ENCODE data around the gene JAK1. TPM values are rescaled to one million over a fixed set of nuclear protein-coding genes. Genes with fewer than 3 reads are reported as not detected.

Gene JAK1
- total RNA-seq, 4 donors from 2014 or later, result 52.9 to 169 (median 126) TPM

- Histone ChIP-seq H3K4me3 (no peak overlapping the region), H3K4me1 (peaks cover 27 to 81% (median 46%) of the 10 kb centered on the region in 4 donors), H3K9me3 (no peaks in the 10 kb centered on the region), H3K36me3 (no peaks in the 10 kb centered on the region), H3K27ac (no peak overlapping the region), H3K27me3 (no peaks in the 10 kb centered on the region)
- 75% methylated on average over 2 of the region's 2 CpGs; no CpG with 5 or more reads in 1 of the 2 donors for WGBS, 2 donors (ENCODE audit: low coverage in 1 of 2)
- in situ Hi-C loops (cut with MboI; ENCODE audit: low pct_ligation_motif_present in 1 of 4, low pct_unique_long_range_greater_than_20kb in 1 of 4, low sequenced_read_pairs in 3 of 4), result no loop called here
- TF ChIP-seq EP300 (IDR thresholded peaks at IDR 0.05; ENCODE audit: low read depth) (no peak), POLR2A (IDR thresholded peaks at IDR 0.05) (no peak), POLR2AphosphoS5 (IDR thresholded peaks at IDR 0.05) (no peak), CTCF (IDR thresholded peaks at IDR 0.05) (no peak)
- intact Hi-C loops (cut with DNase I; ENCODE audit: low total_unique reads), result no loop called here
- no peak for DNase-seq
These were observed 54.2 kb downstream of the JAK1 start for GRCh38 chr1:64912191-64912590.

GRCh38 chr1:64911326-64911725 lies 55.0 kb downstream of the JAK1 start:
- no peak for DNase-seq
- Histone ChIP-seq H3K27me3 (no peaks in the 10 kb centered on the region), H3K4me3 (no peak overlapping the region), H3K4me1 (peaks cover 23 to 81% (median 43%) of the 10 kb centered on the region in 4 donors), H3K27ac (no peak overlapping the region), H3K9me3 (no peaks in the 10 kb centered on the region), H3K36me3 (no peaks in the 10 kb centered on the region)
- in situ Hi-C loops (cut with MboI; ENCODE audit: low pct_ligation_motif_present in 1 of 4, low pct_unique_long_range_greater_than_20kb in 1 of 4, low sequenced_read_pairs in 3 of 4) (no loop called here), intact Hi-C loops (cut with DNase I; ENCODE audit: low total_unique reads) (no loop called here)
- 73 to 79% methylated on average over 3 of the region's 3 CpGs for WGBS, 2 donors (ENCODE audit: low coverage in 1 of 2)
- TF ChIP-seq POLR2AphosphoS5 (IDR thresholded peaks at IDR 0.05) (no peak), POLR2A (IDR thresholded peaks at IDR 0.05) (no peak), CTCF (IDR thresholded peaks at IDR 0.05) (no peak), EP300 (IDR thresholded peaks at IDR 0.05; ENCODE audit: low read depth) (no peak)

GRCh38 chr1:64909031-64909430 lies 57.3 kb downstream of the JAK1 start:
- in situ Hi-C loops (cut with MboI; ENCODE audit: low pct_ligation_motif_present in 1 of 4, low pct_unique_long_range_greater_than_20kb in 1 of 4, low sequenced_read_pairs in 3 of 4), result no loop called here
- 76 to 88% methylated on average over 5 to 7 of the region's 7 CpGs for WGBS, 2 donors (ENCODE audit: low coverage in 1 of 2)

GRCh38 chr1:64908575-64908974 lies 57.8 kb downstream of the JAK1 start:
- intact Hi-C loops (cut with DNase I; ENCODE audit: low total_unique reads), result no loop called here
- in situ Hi-C loops (cut with MboI; ENCODE audit: low pct_ligation_motif_present in 1 of 4, low pct_unique_long_range_greater_than_20kb in 1 of 4, low sequenced_read_pairs in 3 of 4), result no loop called here
- Histone ChIP-seq H3K4me3 (no peak overlapping the region), H3K27ac (no peak overlapping the region), H3K36me3 (no peaks in the 10 kb centered on the region), H3K4me1 (peaks cover 10 to 60% (median 25%) of the 10 kb centered on the region in 4 donors), H3K27me3 (no peaks in the 10 kb centered on the region), H3K9me3 (no peaks in the 10 kb centered on the region)
- no peak for TF ChIP-seq EP300 (IDR thresholded peaks at IDR 0.05; ENCODE audit: low read depth)
- no peak for TF ChIP-seq POLR2A (IDR thresholded peaks at IDR 0.05)
- TF ChIP-seq POLR2AphosphoS5 (IDR thresholded peaks at IDR 0.05), result no peak
- TF ChIP-seq CTCF (IDR thresholded peaks at IDR 0.05), result no peak
- WGBS, 2 donors (ENCODE audit: low coverage in 1 of 2), result 73 to 89% methylated on average over 1 of the region's 1 CpG
- no peak for DNase-seq

More at GRCh38 chr1:64909031-64909430, 57.3 kb downstream of the JAK1 start:
- intact Hi-C loops (cut with DNase I; ENCODE audit: low total_unique reads), result no loop called here
- Histone ChIP-seq H3K4me1 (peaks cover 14 to 65% (median 26%) of the 10 kb centered on the region in 4 donors), H3K27me3 (no peaks in the 10 kb centered on the region), H3K27ac (no peak overlapping the region), H3K36me3 (no peaks in the 10 kb centered on the region), H3K9me3 (no peaks in the 10 kb centered on the region), H3K4me3 (no peak overlapping the region)
- TF ChIP-seq POLR2A (IDR thresholded peaks at IDR 0.05) (no peak), POLR2AphosphoS5 (IDR thresholded peaks at IDR 0.05) (no peak), EP300 (IDR thresholded peaks at IDR 0.05; ENCODE audit: low read depth) (no peak), CTCF (IDR thresholded peaks at IDR 0.05) (no peak)
- DNase-seq, result no peak
